H1 (cell line): ENCODE results near the gene KRR1. TPM values are rescaled to one million over a fixed set of nuclear protein-coding genes. Genes with fewer than 3 reads are reported as not detected.

Source experiments
- CTCF ChIA-PET: fragments of 300-600 bp; sonication (Branson Sonifier 250); formaldehyde crosslinking; loops from one replicate; lab custom pipeline; 2021; ENCODE audit not compliant: partially characterized antibody; lab: Charles Lee
- POLR2A ChIA-PET: fragments of 300-600 bp; sonication (Branson Sonifier 250); formaldehyde crosslinking; loops from one replicate; lab custom pipeline; 2021; ENCODE audit warnings: inconsistent platforms; ENCODE audit not compliant: partially characterized antibody; lab: Charles Lee
- DNase-seq, 2 experiments: peaks; one replicate each; pipeline versions ENCODE4 v3.0.0 to v3.0.0-alpha.2; 2010 to 2022; ENCODE audit warnings: low spot score in 2 of 2, low read depth in 1 of 2, mixed read lengths in 1 of 2
- FAIRE-seq: peaks from 2 replicates; lab custom pipeline; 2011; peaks lifted over from hg19 to GRCh38; lab: Jason Lieb, UNC
- H2AFZ ChIP-seq: 2 replicates; pipeline ENCODE4 v1.8.1; 2012; ENCODE audit warnings: low read length, inconsistent platforms
- H2AK5ac ChIP-seq: 2 replicates; pipeline ENCODE4 v1.6.1; 2013; ENCODE audit warnings: low read depth, low read length
- H2BK120ac ChIP-seq: replicated peaks from 2 replicates; pipeline ENCODE3; 2013; ENCODE audit warnings: low read depth, low read length, inconsistent platforms
- H2BK12ac ChIP-seq: 2 replicates; pipeline ENCODE4 v1.6.1; 2013; ENCODE audit warnings: low read depth, low read length
- H2BK15ac ChIP-seq: 2 replicates; pipeline ENCODE4 v1.6.1; 2013; ENCODE audit warnings: low read length
- H2BK20ac ChIP-seq: 2 replicates; pipeline ENCODE4 v1.6.1; 2013; ENCODE audit warnings: low read length
- H2BK5ac ChIP-seq: 2 replicates; pipeline ENCODE4 v1.6.1; 2013; ENCODE audit warnings: low read depth, low read length
- H3K14ac ChIP-seq: 2 replicates; pipeline ENCODE4 v1.6.1; 2013; ENCODE audit warnings: inconsistent platforms; ENCODE audit not compliant: insufficient read length
- H3K18ac ChIP-seq: 2 replicates; pipeline ENCODE4 v1.6.1; 2013; ENCODE audit warnings: low read length; ENCODE audit errors: extremely low read depth
- H3K23ac ChIP-seq: 2 replicates; pipeline ENCODE4 v1.6.1; 2013; ENCODE audit warnings: inconsistent platforms; ENCODE audit not compliant: insufficient read length
- H3K23me2 ChIP-seq: 2 replicates; pipeline ENCODE4 v1.6.1; 2013; ENCODE audit warnings: low read depth, low read length
- H3K27ac ChIP-seq: 2 replicates; pipeline ENCODE4 v1.6.1; 2011; ENCODE audit warnings: low read depth, low read length, inconsistent platforms
- H3K27me3 ChIP-seq, 4 experiments: replicated peaks in 1 of 4; 1 replicate in 1 of 4; 2 replicates in 3 of 4; pipeline versions ENCODE4 v1.6.1 to v1.8.1; 2011 to 2013; ENCODE audit warnings: low read length in 3 of 4, mild to moderate bottlenecking in 3 of 4, inconsistent platforms in 2 of 4, mixed read lengths in 2 of 4, moderate library complexity in 1 of 4; ENCODE audit not compliant: control insufficient read depth in 3 of 4, insufficient read depth in 3 of 4; ENCODE audit errors: extremely low read depth in 1 of 4
- H3K36me3 ChIP-seq, 4 experiments: 2 replicates each; pipeline versions ENCODE4 v1.6.1 to v1.8.1; 2011 to 2013; ENCODE audit warnings: mild to moderate bottlenecking in 4 of 4, low read length in 3 of 4, moderate library complexity in 2 of 4, control low read depth in 1 of 4, inconsistent platforms in 1 of 4; ENCODE audit not compliant: insufficient read depth in 4 of 4, control insufficient read depth in 2 of 4
- H3K4ac ChIP-seq: replicated peaks from 2 replicates; pipeline ENCODE3; 2013; ENCODE audit warnings: low read length, low read depth, mixed read lengths, inconsistent platforms; ENCODE audit not compliant: insufficient read length
- H3K4me1 ChIP-seq, 4 experiments: replicated peaks in 1 of 4; 1 replicate in 1 of 4; 2 replicates in 3 of 4; pipeline versions ENCODE4 v1.6.1 to v1.8.1; 2011 to 2013; ENCODE audit warnings: low read length in 3 of 4, inconsistent platforms in 2 of 4, mixed read lengths in 1 of 4; ENCODE audit not compliant: insufficient read depth in 4 of 4, control insufficient read depth in 3 of 4
- H3K4me2 ChIP-seq, 2 experiments: 2 replicates each; pipeline versions ENCODE4 v1.6.1 to v1.8.1; 2011 to 2013; ENCODE audit warnings: low read depth in 2 of 2, low read length in 2 of 2, control low read depth in 1 of 2, inconsistent platforms in 1 of 2, mild to moderate bottlenecking in 1 of 2; ENCODE audit not compliant: insufficient read depth in 1 of 2
- H3K4me3 ChIP-seq, 4 experiments: fragments of 200-600, 300-600 bp in 1 of 4; sonication (generic), shearing (Covaris generic), sonication (Bioruptor Twin) in 1 of 4; 2 replicates each; pipeline versions ENCODE4 v1.5.1 to v1.8.1; 2011 to 2016; ENCODE audit warnings: low read length in 4 of 4, low read depth in 3 of 4, control low read depth in 2 of 4, inconsistent platforms in 2 of 4, mild to moderate bottlenecking in 2 of 4, mixed read lengths in 1 of 4, moderate library complexity in 1 of 4; ENCODE audit not compliant: insufficient read depth in 2 of 4; ENCODE audit errors: extremely low read depth in 1 of 4
- H3K56ac ChIP-seq: replicated peaks from 2 replicates; pipeline ENCODE3; 2013; ENCODE audit warnings: low read depth, mild to moderate bottlenecking, mixed read lengths, low read length, inconsistent platforms; ENCODE audit not compliant: insufficient read length
- H3K79me1 ChIP-seq: 2 replicates; pipeline ENCODE4 v1.6.1; 2013; ENCODE audit warnings: low read depth, low read length, control low read depth
- H3K79me2 ChIP-seq, 2 experiments: 2 replicates each; pipeline versions ENCODE4 v1.6.1 to v1.8.1; 2012 to 2013; ENCODE audit warnings: low read length in 2 of 2, mild to moderate bottlenecking in 2 of 2, inconsistent platforms in 1 of 2; ENCODE audit not compliant: insufficient read depth in 2 of 2, control insufficient read depth in 1 of 2
- H3K9ac ChIP-seq, 4 experiments: replicated peaks in 1 of 4; 1 replicate in 1 of 4; 2 replicates in 3 of 4; pipeline versions ENCODE4 v1.6.1 to v1.8.1; 2011 to 2013; ENCODE audit warnings: low read depth in 3 of 4, low read length in 3 of 4, control low read depth in 2 of 4, mild to moderate bottlenecking in 2 of 4, moderate library complexity in 2 of 4, inconsistent platforms in 1 of 4; ENCODE audit errors: extremely low read depth in 1 of 4
- H3K9me3 ChIP-seq, 2 experiments: 2 replicates each; pipeline versions ENCODE4 v1.6.1 to v1.8.1; 2012 to 2013; ENCODE audit warnings: mild to moderate bottlenecking in 2 of 2, moderate library complexity in 2 of 2, control low read depth in 1 of 2, inconsistent platforms in 1 of 2, low read depth in 1 of 2, low read length in 1 of 2, mixed read lengths in 1 of 2; ENCODE audit not compliant: insufficient read depth in 2 of 2
- H4K20me1 ChIP-seq, 2 experiments: replicated peaks in 1 of 2; 2 replicates each; pipeline versions ENCODE3 to v1.8.1; 2011 to 2013; ENCODE audit warnings: inconsistent platforms in 2 of 2, low read length in 2 of 2, mild to moderate bottlenecking in 1 of 2; ENCODE audit not compliant: insufficient read depth in 2 of 2, control insufficient read depth in 1 of 2
- H4K5ac ChIP-seq: 2 replicates; pipeline ENCODE4 v1.6.1; 2013; ENCODE audit warnings: low read length, low read depth, mixed read lengths, inconsistent platforms; ENCODE audit not compliant: insufficient read length
- H4K8ac ChIP-seq: 2 replicates; pipeline ENCODE4 v1.8.0; 2013; ENCODE audit warnings: mild to moderate bottlenecking, moderate library complexity, low read length, inconsistent platforms; ENCODE audit not compliant: insufficient read depth; ENCODE audit errors: extremely low read depth
- H4K91ac ChIP-seq: replicated peaks from 2 replicates; pipeline ENCODE3; 2013; ENCODE audit warnings: low read length, mixed read lengths, inconsistent platforms; ENCODE audit not compliant: insufficient read length
- ASH2L ChIP-seq: fragments of 200-600, 300-600 bp; sonication (generic); IDR thresholded peaks from one replicate; pipeline ENCODE4 v1.7.1; 2017; ENCODE audit warnings: low read length
- CHD1 ChIP-seq: IDR thresholded peaks from 2 replicates; pipeline ENCODE4 v1.6.1; 2012; ENCODE audit warnings: low read depth, low read length, improper control_type of control experiment
- CREB1 ChIP-seq: IDR thresholded peaks from 2 replicates; pipeline ENCODE4 v1.6.1; 2012; ENCODE audit warnings: inconsistent platforms
- EGR1 ChIP-seq: IDR thresholded peaks from 2 replicates; pipeline ENCODE4 v1.6.1; 2011; ENCODE audit warnings: low read depth, low read length, borderline replicate concordance
- GABPA ChIP-seq: IDR thresholded peaks from 2 replicates; pipeline ENCODE4 v1.6.1; 2011; ENCODE audit warnings: mild to moderate bottlenecking, low read length, moderate library complexity, borderline replicate concordance; ENCODE audit not compliant: insufficient read depth
- MAFK ChIP-seq: IDR thresholded peaks from 2 replicates; pipeline ENCODE4 v1.6.1; 2012; ENCODE audit warnings: low read depth, mild to moderate bottlenecking, improper control_type of control experiment, low read length
- PHF8 ChIP-seq: fragments of 200-600 bp; sonication (generic); conservative IDR thresholded peaks from 2 replicates; pipeline ENCODE4 v1.7.1; 2012; ENCODE audit warnings: low read depth, mild to moderate bottlenecking, inconsistent platforms, low read length, moderate library complexity
- POU5F1 ChIP-seq: IDR thresholded peaks from 2 replicates; pipeline ENCODE4 v1.6.1; 2011; ENCODE audit warnings: low read depth, mild to moderate bottlenecking, low read length, moderate library complexity
- RAD21 ChIP-seq, 2 experiments: IDR thresholded peaks in 1 of 2; conservative IDR thresholded peaks in 1 of 2; 2 replicates each; pipeline ENCODE4 v1.6.1; 2011; ENCODE audit warnings: low read depth in 2 of 2, low read length in 2 of 2, improper control_type of control experiment in 1 of 2, inconsistent platforms in 1 of 2, mild to moderate bottlenecking in 1 of 2, moderate library complexity in 1 of 2
- RNF2 ChIP-seq: fragments of 200-900, 300-1000 bp; sonication (generic); IDR thresholded peaks from 2 replicates; pipeline ENCODE4 v1.7.1; 2016; ENCODE audit warnings: borderline replicate concordance, low read depth, mild to moderate bottlenecking, antibody characterized with exemption, low read length; ENCODE audit not compliant: poor library complexity, severe bottlenecking; ENCODE audit errors: missing control alignments
- RXRA ChIP-seq: IDR thresholded peaks from 2 replicates; pipeline ENCODE4 v1.6.1; 2011; ENCODE audit warnings: low read depth, mild to moderate bottlenecking, low read length, moderate library complexity; ENCODE audit not compliant: insufficient read depth
- SP2 ChIP-seq: IDR thresholded peaks from 2 replicates; pipeline ENCODE4 v1.6.1; 2012; ENCODE audit warnings: mild to moderate bottlenecking, low read length, inconsistent platforms
- USF2 ChIP-seq: IDR thresholded peaks from 2 replicates; pipeline ENCODE4 v1.6.1; 2011; ENCODE audit warnings: low read length, improper control_type of control experiment
- WGBS, 2 experiments: shearing (Covaris generic) in 1 of 2; methylation state at CpG; one replicate each; pipeline versions ENCODE4 v1.1.6 to v1.1.7; 2013 to 2015; ENCODE audit warnings: low lambda C conversion rate in 2 of 2, mixed read lengths in 2 of 2, inconsistent platforms in 1 of 2, low coverage in 1 of 2, missing lambda C conversion rate in 1 of 2; ENCODE audit not compliant: insufficient replicate concordance in 2 of 2, insufficient coverage in 1 of 2, insufficient read length in 1 of 2; ENCODE audit errors: extremely low coverage in 1 of 2, missing lambda C conversion rate in 1 of 2; 5-methylcytosine and 5-hydroxymethylcytosine counted together
- polyA plus RNA-seq, 7 experiments: library from polyadenylated mRNA; depleted of rRNA in 3 of 7; stranded (reverse) in 5 of 7; unstranded in 2 of 7; fragments of >200 nt in 5 of 7; fragments of 200-250 nt in 2 of 7; gene quantifications; 1 replicate in 5 of 7; 2 replicates in 1 of 7; 4 replicates in 1 of 7; pipeline versions ENCODE4 v1.2.1 to v1.2.3, GENCODE V29; 2011 to 2013; ENCODE audit warnings: missing spikeins in 2 of 7, mixed read lengths in 2 of 7
- total RNA-seq: library from RNA; stranded (reverse); fragmentation: NEBNext Ultra II Directional; extraction: Animal tissue kit (Norgen Biotek cat#: 25700); gene quantifications from 2 replicates; pipeline ENCODE4 v1.2.1, GENCODE V29; 2021

The KRR1 gene
- total and polyA plus RNA-seq, 2 of the 8 experiments (the other 6 are each of a cell fraction or from before 2014, with no cell fraction given), result 6.1 to 80.1 TPM

- FAIRE-seq (no peak), DNase-seq (no peak)
- Histone ChIP-seq H4K5ac (no peak overlapping the region), H3K27me3 (no peaks in the 10 kb centered on the region), H4K8ac (no peak overlapping the region), H2BK20ac (no peak overlapping the region), H4K20me1 (no peaks in the 10 kb centered on the region), H3K4me2 (no peak overlapping the region), H3K79me1 (no peaks in the 10 kb centered on the region), H3K36me3 (no peaks in the 10 kb centered on the region), H2BK120ac (no peak overlapping the region), H3K56ac (no peak overlapping the region), H2BK12ac (no peak overlapping the region), H2BK5ac (no peak overlapping the region), H3K23ac (no peak overlapping the region), H2AK5ac (no peak overlapping the region), H3K27ac (no peak overlapping the region), H4K91ac (no peak overlapping the region), H3K9me3 (no peaks in the 10 kb centered on the region), H3K14ac (no peak overlapping the region), H3K4me3 (no peak overlapping the region), H3K23me2 (no peaks in the 10 kb centered on the region), H2AFZ (no peak overlapping the region), H3K18ac (no peak overlapping the region), H3K4me1 (no peaks in the 10 kb centered on the region), H3K4ac (no peak overlapping the region), H2BK15ac (no peak overlapping the region), H3K9ac (no peak overlapping the region), H3K79me2 (no peaks in the 10 kb centered on the region)
- POLR2A ChIA-PET, result interaction anchor here (1.5 kb wide), 1 partner anchor 503 kb away, joined by 3 read pairs; no protein-coding TSS in a partner anchor
- WGBS, 2 experiments, result 92% methylated on average over 1 of the region's 1 CpG; no CpG with 5 or more reads in 1 of the 2 experiments
- CTCF ChIA-PET, result interaction anchor here (2.3 to 4.2 kb wide), 4 partner anchors 44 to 509 kb away, joined by 10 to 36 read pairs (median 18); partner anchors contain the start of gene PHLDA1
- TF ChIP-seq POU5F1, result no peak
- TF ChIP-seq RNF2, result no peak
- TF ChIP-seq MAFK, result no peak
- no peak for TF ChIP-seq EGR1
- TF ChIP-seq CREB1, result no peak
- no peak for TF ChIP-seq ASH2L
- TF ChIP-seq RXRA, result no peak
- no peak for TF ChIP-seq SP2
- TF ChIP-seq GABPA, result no peak
- TF ChIP-seq USF2, result no peak
- no peak for TF ChIP-seq CHD1
- no peak for TF ChIP-seq RAD21 (IDR thresholded peaks at IDR 0.05 in 1 of 2, conservative IDR thresholded peaks at IDR 0.05 in 1 of 2; ENCODE audit: low read depth in 2 of 2, low read length in 2 of 2)
- TF ChIP-seq PHF8, result no peak
Observed at GRCh38 chr12:75529316-75529715, 17.9 kb upstream of the KRR1 start.
